OCI-LY7 (cell line): ENCODE data around the gene DMGDH. TPM values are rescaled to one million over a fixed set of nuclear protein-coding genes. Genes with fewer than 3 reads are reported as not detected.

ENCODE experiments used
- BruUV-seq: library from RNA; stranded (reverse); fragments of 400-500 nt; replicated peaks from 2 replicates; lab custom pipeline; 2021; lab: Mats Ljungman, UMichigan
- CTCF ChIA-PET: fragments of 300-600 bp; sonication (Branson Sonifier 250); formaldehyde crosslinking; loops from one replicate; lab custom pipeline; 2022; ENCODE audit warnings: antibody characterized with exemption; ENCODE audit not compliant: unreplicated experiment; lab: Charles Lee
- POLR2A ChIA-PET: fragments of 300-600 bp; sonication (Branson Sonifier 250); formaldehyde crosslinking; loops from one replicate; lab custom pipeline; 2022; ENCODE audit warnings: antibody characterized with exemption; lab: Charles Lee
- DNase-seq: peaks from one replicate; pipeline ENCODE4 v3.0.0-alpha.2; 2015; ENCODE audit warnings: low spot score
- H2AFZ ChIP-seq: fragments of 200-600 bp; sonication (generic), shearing (Covaris generic); 2 replicates; pipeline ENCODE4 v1.6.1; 2014; ENCODE audit warnings: mild to moderate bottlenecking, antibody characterized with exemption, low read length, moderate library complexity
- H3K27ac ChIP-seq: fragments of 200-600 bp; sonication (generic); 2 replicates; pipeline ENCODE4 v1.5.1; 2014; ENCODE audit warnings: mixed run types, low read depth, mild to moderate bottlenecking, moderate library complexity, low read length, inconsistent platforms; ENCODE audit not compliant: poor library complexity, severe bottlenecking
- H3K36me3 ChIP-seq: fragments of 200-600 bp; sonication (generic); 2 replicates; pipeline ENCODE4 v1.6.1; 2014; ENCODE audit warnings: mild to moderate bottlenecking, antibody characterized with exemption, low read length, moderate library complexity, mixed read lengths; ENCODE audit not compliant: insufficient read depth
- H3K4me1 ChIP-seq: fragments of 200-600 bp; sonication (generic); 2 replicates; pipeline ENCODE4 v1.5.1; 2014; ENCODE audit warnings: mild to moderate bottlenecking, low read length; ENCODE audit not compliant: insufficient read depth, poor library complexity, severe bottlenecking
- H3K4me2 ChIP-seq: fragments of 200-600 bp; sonication (generic); 2 replicates; pipeline ENCODE4 v1.6.1; 2014; ENCODE audit warnings: mild to moderate bottlenecking, low read length
- H3K4me3 ChIP-seq: fragments of 200-600 bp; sonication (generic); 2 replicates; pipeline ENCODE4 v1.5.1; 2014; ENCODE audit warnings: mild to moderate bottlenecking, low read depth, low read length; ENCODE audit not compliant: poor library complexity, severe bottlenecking
- H3K79me2 ChIP-seq: fragments of 200-600 bp; sonication (generic); 2 replicates; pipeline ENCODE4 v1.6.1; 2016; ENCODE audit warnings: low read depth, mild to moderate bottlenecking, low read length, moderate library complexity, mixed read lengths; ENCODE audit not compliant: insufficient read depth
- H3K9me2 ChIP-seq: fragments of 200-600 bp; sonication (generic); 2 replicates; pipeline ENCODE4 v1.6.1; 2016; ENCODE audit warnings: mild to moderate bottlenecking, low read length, mixed read lengths; ENCODE audit not compliant: insufficient read depth
- H3K9me3 ChIP-seq: fragments of 200-600 bp; sonication (generic); 2 replicates; pipeline ENCODE4 v1.6.1; 2014; ENCODE audit warnings: mild to moderate bottlenecking, mixed run types, low read length, mixed read lengths
- H4K20me1 ChIP-seq: fragments of 200-600 bp; sonication (generic); 2 replicates; pipeline ENCODE4 v1.6.1; 2014; ENCODE audit warnings: mild to moderate bottlenecking, antibody characterized with exemption, low read length, moderate library complexity, mixed read lengths; ENCODE audit not compliant: insufficient read depth
- CTCF ChIP-seq: fragments of 200-600 bp; sonication (generic); conservative IDR thresholded peaks from 2 replicates; pipeline ENCODE4 v1.5.1; 2014; ENCODE audit warnings: mild to moderate bottlenecking, antibody characterized with exemption, low read length, moderate library complexity, mixed read lengths
- EZH2phosphoT487 ChIP-seq: fragments of 200-600 bp; sonication (generic); IDR thresholded peaks from 2 replicates; pipeline ENCODE4 v1.6.1; 2018; ENCODE audit warnings: low read depth, borderline replicate concordance, mild to moderate bottlenecking, mixed run types, antibody characterized with exemption, low read length, moderate library complexity, mixed read lengths
- intact Hi-C: fragments of 100-400 bp; cut with micrococcal nuclease; formaldehyde crosslinking; loops from one replicate; pipeline ENCODE4 v1.10.0; 2022; ENCODE audit not compliant: unreplicated experiment
- total RNA-seq, 2 experiments: library from RNA; depleted of rRNA in 1 of 2; stranded (reverse); fragments of >200 nt in 1 of 2; shearing (Covaris generic) in 1 of 2; gene quantifications; 2 replicates each; pipeline ENCODE4 v1.2.3, GENCODE V29; 2014 to 2022

The DMGDH gene
- total RNA-seq, 2 experiments from 2014 or later: 1.5 TPM; not detected in 1

- H3K9me2 ChIP-seq: no peaks in the 10 kb centered on the region
- no TSS peak for BruUV-seq
- no peak overlapping the region for H3K27ac ChIP-seq
- TF ChIP-seq EZH2phosphoT487 (no peak), CTCF (no peak)
- no peak overlapping the region for H3K4me2 ChIP-seq
- H3K9me3 ChIP-seq: no peaks in the 10 kb centered on the region
- no peaks in the 10 kb centered on the region for H3K4me1 ChIP-seq
- no peak for DNase-seq
- H2AFZ ChIP-seq: no peak overlapping the region
- POLR2A ChIA-PET: interaction anchor here (1.1 kb wide), 1 partner anchor 108 kb away, joined by 3 read pairs; no protein-coding TSS in a partner anchor
- no peaks in the 10 kb centered on the region for H3K36me3 ChIP-seq
- H3K4me3 ChIP-seq: no peak overlapping the region
- H3K79me2 ChIP-seq: no peaks in the 10 kb centered on the region
- intact Hi-C loops: no loop called here
- H4K20me1 ChIP-seq: no peaks in the 10 kb centered on the region
- CTCF ChIA-PET: interaction anchor here (0.6 kb wide), 1 partner anchor 1387 kb away, joined by 3 read pairs; no protein-coding TSS in a partner anchor
These were observed 45.5 kb downstream of the DMGDH start for GRCh38 chr5:79023947-79024346.

GRCh38 chr5:79023348-79023747 lies 46.1 kb downstream of the DMGDH start:
- BruUV-seq: no TSS peak
- Histone ChIP-seq H3K9me2 (no peaks in the 10 kb centered on the region), H3K4me1 (no peaks in the 10 kb centered on the region), H3K4me3 (no peak overlapping the region), H2AFZ (no peak overlapping the region), H4K20me1 (no peaks in the 10 kb centered on the region), H3K27ac (no peak overlapping the region), H3K36me3 (no peaks in the 10 kb centered on the region), H3K4me2 (no peak overlapping the region), H3K79me2 (no peaks in the 10 kb centered on the region), H3K9me3 (no peaks in the 10 kb centered on the region)
- DNase-seq: no peak
- TF ChIP-seq EZH2phosphoT487 (no peak), CTCF (no peak)
- intact Hi-C loops: no loop called here
- CTCF ChIA-PET: no interaction called here
- POLR2A ChIA-PET: interaction anchor here (1.1 kb wide), 2 partner anchors 50 to 109 kb away, joined by 3 read pairs; no protein-coding TSS in a partner anchor

GRCh38 chr5:79022771-79023170 lies 46.7 kb downstream of the DMGDH start:
- ChIA-PET CTCF (interaction anchor here (0.5 kb wide), 1 partner anchor 450 kb away, joined by 3 read pairs; no protein-coding TSS in a partner anchor), POLR2A (interaction anchor here (0.5 to 1.1 kb wide), 2 partner anchors 51 to 394 kb away, joined by 3 to 4 read pairs; no protein-coding TSS in a partner anchor)
- Histone ChIP-seq H3K79me2 (no peaks in the 10 kb centered on the region), H3K27ac (no peak overlapping the region), H2AFZ (no peak overlapping the region), H3K9me3 (no peaks in the 10 kb centered on the region), H3K4me1 (no peaks in the 10 kb centered on the region), H3K4me3 (no peak overlapping the region), H3K36me3 (no peaks in the 10 kb centered on the region), H3K4me2 (no peak overlapping the region), H4K20me1 (no peaks in the 10 kb centered on the region), H3K9me2 (no peaks in the 10 kb centered on the region)
- BruUV-seq: no TSS peak
- TF ChIP-seq EZH2phosphoT487: no peak
- no peak for TF ChIP-seq CTCF
- intact Hi-C loops: no loop called here
- DNase-seq: no peak
